HepG2 (cell line): ENCODE measurements around the gene VPS50. TPM values are rescaled to one million over a fixed set of nuclear protein-coding genes. Genes with fewer than 3 reads are reported as not detected.

Source experiments
- CAMTA2 ChIP-seq: sonication (generic); formaldehyde crosslinking; IDR thresholded peaks from 2 replicates; pipeline ENCODE4 v1.4.0; 2020; ENCODE audit warnings: mild to moderate bottlenecking, missing genetic modification reagents, borderline replicate concordance
- CBX2 ChIP-seq, 2 experiments: fragments of 200-600 bp in 1 of 2; sonication (generic); formaldehyde crosslinking in 1 of 2; IDR thresholded peaks; 2 replicates each; pipeline versions ENCODE4 v1.7.0 to v1.8.1; 2018 to 2022; ENCODE audit warnings: low read depth in 2 of 2, low read length in 1 of 2, mild to moderate bottlenecking in 1 of 2, missing genetic modification reagents in 1 of 2
- EP300 ChIP-seq, 3 experiments: sonication (generic) in 1 of 3; formaldehyde crosslinking in 1 of 3; IDR thresholded peaks; 2 replicates each; pipeline versions ENCODE4 v1.5.1 to v1.6.1; 2011 to 2020; ENCODE audit warnings: low read depth in 2 of 3, low read length in 2 of 3, borderline replicate concordance in 1 of 3, improper control_type of control experiment in 1 of 3, mild to moderate bottlenecking in 1 of 3, missing genetic modification reagents in 1 of 3, moderate library complexity in 1 of 3
- FIP1L1 ChIP-seq: fragments of 200-400 bp; formaldehyde crosslinking; IDR thresholded peaks from 2 replicates; pipeline ENCODE4 v1.6.1; 2018; ENCODE audit warnings: low read depth, mild to moderate bottlenecking, low read length, moderate library complexity, borderline replicate concordance; ENCODE audit not compliant: insufficient read depth
- GPN1 ChIP-seq: sonication (generic); formaldehyde crosslinking; IDR thresholded peaks from 2 replicates; pipeline ENCODE4 v1.5.1; 2020; ENCODE audit warnings: missing genetic modification reagents, borderline replicate concordance
- MBNL3 ChIP-seq: fragments of 250-450 bp; sonication (Bioruptor Pico); conservative IDR thresholded peaks from 2 replicates; pipeline ENCODE4 v1.8.0; 2022; ENCODE audit warnings: mild to moderate bottlenecking, inconsistent platforms
- SATB2 ChIP-seq: sonication (generic); formaldehyde crosslinking; IDR thresholded peaks from 2 replicates; pipeline ENCODE4 v1.5.0; 2020; ENCODE audit warnings: missing genetic modification reagents
- SNAPC2 ChIP-seq: sonication (generic); formaldehyde crosslinking; IDR thresholded peaks from 2 replicates; pipeline ENCODE4 v1.8.1; 2022; ENCODE audit warnings: mild to moderate bottlenecking, missing genetic modification reagents
- SP5 ChIP-seq: IDR thresholded peaks from 2 replicates; pipeline ENCODE4 v1.6.1; 2016; ENCODE audit warnings: low read depth, borderline replicate concordance
- XBP1 ChIP-seq: sonication (generic); formaldehyde crosslinking; IDR thresholded peaks from 2 replicates; pipeline ENCODE4 v1.5.0; 2020; ENCODE audit warnings: missing genetic modification reagents
- ZC3H13 ChIP-seq: sonication (generic); formaldehyde crosslinking; IDR thresholded peaks from 2 replicates; pipeline ENCODE4 v1.8.1; 2023; ENCODE audit warnings: mild to moderate bottlenecking, missing genetic modification reagents, moderate library complexity
- ZNF367 ChIP-seq: sonication (generic); formaldehyde crosslinking; IDR thresholded peaks from 2 replicates; pipeline ENCODE4 v1.4.0; 2020; ENCODE audit warnings: missing genetic modification reagents, borderline replicate concordance
- ZNF7 ChIP-seq: IDR thresholded peaks from 2 replicates; pipeline ENCODE4 v1.6.1; 2016; ENCODE audit warnings: missing biosample characterization, missing genetic modification reagents
- ZSCAN21 ChIP-seq: sonication (generic); formaldehyde crosslinking; IDR thresholded peaks from 2 replicates; pipeline ENCODE4 v1.8.0; 2022; ENCODE audit warnings: mild to moderate bottlenecking, missing genetic modification reagents, moderate library complexity, borderline replicate concordance
- polyA plus RNA-seq, 8 experiments: library from polyadenylated mRNA; depleted of rRNA in 3 of 8; stranded (reverse) in 7 of 8; unstranded in 1 of 8; fragments of >200 nt; fragmentation: Illumina TruSeq in 4 of 8; extraction: Trizol in 4 of 8; gene quantifications; 2 replicates each; pipeline versions ENCODE4 v1.2.1 to v1.2.3, GENCODE V29; 2011 to 2016; ENCODE audit warnings: low read depth in 4 of 8, missing spikeins in 1 of 8, mixed read lengths in 1 of 8; ENCODE audit not compliant: insufficient read depth in 1 of 8
- total RNA-seq, 5 experiments: library from RNA; depleted of rRNA; stranded (reverse); fragments of >200 nt; fragmentation: Illumina TruSeq; extraction: Trizol; gene quantifications; 2 replicates each; pipeline ENCODE4 v1.2.3, GENCODE V29; 2016; ENCODE audit warnings: low read depth in 1 of 5
- TF ChIP-seq, protein P1 (sequence below): fragments of 450-650 bp; IDR thresholded peaks from 2 replicates; pipeline ENCODE4 v1.6.1; 2016
- TF ChIP-seq, protein P2 (sequence below): sonication (generic); formaldehyde crosslinking; IDR thresholded peaks from 2 replicates; pipeline ENCODE4 v1.5.0; 2020; ENCODE audit warnings: mild to moderate bottlenecking, missing genetic modification reagents, borderline replicate concordance
- TF ChIP-seq, protein P3 (sequence below): sonication (generic); formaldehyde crosslinking; conservative IDR thresholded peaks from 2 replicates; pipeline ENCODE4 v1.8.0; 2022; ENCODE audit warnings: low read depth, missing genetic modification reagents
- TF ChIP-seq, protein P4 (sequence below): sonication (generic); formaldehyde crosslinking; conservative IDR thresholded peaks from 2 replicates; pipeline ENCODE4 v1.4.0; 2020; ENCODE audit warnings: missing genetic modification reagents

The VPS50 gene
- total and polyA plus RNA-seq, 2 of the 13 experiments (the other 11 are each of a cell fraction or from before 2014, with no cell fraction given) = 10.3 to 20.4 TPM

GRCh38 chr7:93231799-93232672 lies at the start of gene VPS50 (continued):
- TF ChIP-seq, protein P1, sequence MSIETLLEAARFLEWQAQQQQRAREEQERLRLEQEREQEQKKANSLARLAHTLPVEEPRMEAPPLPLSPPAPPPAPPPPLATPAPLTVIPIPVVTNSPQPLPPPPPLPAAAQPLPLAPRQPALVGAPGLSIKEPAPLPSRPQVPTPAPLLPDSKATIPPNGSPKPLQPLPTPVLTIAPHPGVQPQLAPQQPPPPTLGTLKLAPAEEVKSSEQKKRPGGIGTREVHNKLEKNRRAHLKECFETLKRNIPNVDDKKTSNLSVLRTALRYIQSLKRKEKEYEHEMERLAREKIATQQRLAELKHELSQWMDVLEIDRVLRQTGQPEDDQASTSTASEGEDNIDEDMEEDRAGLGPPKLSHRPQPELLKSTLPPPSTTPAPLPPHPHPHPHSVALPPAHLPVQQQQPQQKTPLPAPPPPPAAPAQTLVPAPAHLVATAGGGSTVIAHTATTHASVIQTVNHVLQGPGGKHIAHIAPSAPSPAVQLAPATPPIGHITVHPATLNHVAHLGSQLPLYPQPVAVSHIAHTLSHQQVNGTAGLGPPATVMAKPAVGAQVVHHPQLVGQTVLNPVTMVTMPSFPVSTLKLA = peak; percentile 65
- TF ChIP-seq EP300 (IDR thresholded peaks at IDR 0.05; ENCODE audit: low read depth in 2 of 2, low read length in 2 of 2) (peak in 1 of 2 experiments; percentile 11; a peak in 1 of 4 replicates), EP300 (CRISPR knock-in tag; IDR thresholded peaks at IDR 0.05; ENCODE audit: borderline replicate concordance) (no peak), ZC3H13 (no peak), XBP1 (no peak), MBNL3 (no peak), ZSCAN21 (no peak), SNAPC2 (CRISPR knock-in tag) (no peak), CBX2 (IDR thresholded peaks at IDR 0.05; ENCODE audit: low read depth, low read length) (no peak), CBX2 (CRISPR knock-in tag; IDR thresholded peaks at IDR 0.05; ENCODE audit: low read depth) (no peak), ZNF7 (CRISPR knock-in tag) (no peak), SATB2 (CRISPR knock-in tag) (no peak), ZNF367 (no peak), FIP1L1 (no peak), CAMTA2 (no peak), SP5 (CRISPR knock-in tag) (no peak), GPN1 (CRISPR knock-in tag) (no peak)
- TF ChIP-seq, protein P2, sequence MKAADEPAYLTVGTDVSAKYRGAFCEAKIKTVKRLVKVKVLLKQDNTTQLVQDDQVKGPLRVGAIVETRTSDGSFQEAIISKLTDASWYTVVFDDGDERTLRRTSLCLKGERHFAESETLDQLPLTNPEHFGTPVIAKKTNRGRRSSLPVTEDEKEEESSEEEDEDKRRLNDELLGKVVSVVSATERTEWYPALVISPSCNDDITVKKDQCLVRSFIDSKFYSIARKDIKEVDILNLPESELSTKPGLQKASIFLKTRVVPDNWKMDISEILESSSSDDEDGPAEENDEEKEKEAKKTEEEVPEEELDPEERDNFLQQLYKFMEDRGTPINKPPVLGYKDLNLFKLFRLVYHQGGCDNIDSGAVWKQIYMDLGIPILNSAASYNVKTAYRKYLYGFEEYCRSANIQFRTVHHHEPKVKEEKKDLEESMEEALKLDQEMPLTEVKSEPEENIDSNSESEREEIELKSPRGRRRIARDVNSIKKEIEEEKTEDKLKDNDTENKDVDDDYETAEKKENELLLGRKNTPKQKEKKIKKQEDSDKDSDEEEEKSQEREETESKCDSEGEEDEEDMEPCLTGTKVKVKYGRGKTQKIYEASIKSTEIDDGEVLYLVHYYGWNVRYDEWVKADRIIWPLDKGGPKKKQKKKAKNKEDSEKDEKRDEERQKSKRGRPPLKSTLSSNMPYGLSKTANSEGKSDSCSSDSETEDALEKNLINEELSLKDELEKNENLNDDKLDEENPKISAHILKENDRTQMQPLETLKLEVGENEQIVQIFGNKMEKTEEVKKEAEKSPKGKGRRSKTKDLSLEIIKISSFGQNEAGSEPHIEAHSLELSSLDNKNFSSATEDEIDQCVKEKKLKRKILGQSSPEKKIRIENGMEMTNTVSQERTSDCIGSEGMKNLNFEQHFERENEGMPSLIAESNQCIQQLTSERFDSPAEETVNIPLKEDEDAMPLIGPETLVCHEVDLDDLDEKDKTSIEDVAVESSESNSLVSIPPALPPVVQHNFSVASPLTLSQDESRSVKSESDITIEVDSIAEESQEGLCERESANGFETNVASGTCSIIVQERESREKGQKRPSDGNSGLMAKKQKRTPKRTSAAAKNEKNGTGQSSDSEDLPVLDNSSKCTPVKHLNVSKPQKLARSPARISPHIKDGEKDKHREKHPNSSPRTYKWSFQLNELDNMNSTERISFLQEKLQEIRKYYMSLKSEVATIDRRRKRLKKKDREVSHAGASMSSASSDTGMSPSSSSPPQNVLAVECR (CRISPR knock-in tag) = peak; percentile 96
- TF ChIP-seq, protein P3, sequence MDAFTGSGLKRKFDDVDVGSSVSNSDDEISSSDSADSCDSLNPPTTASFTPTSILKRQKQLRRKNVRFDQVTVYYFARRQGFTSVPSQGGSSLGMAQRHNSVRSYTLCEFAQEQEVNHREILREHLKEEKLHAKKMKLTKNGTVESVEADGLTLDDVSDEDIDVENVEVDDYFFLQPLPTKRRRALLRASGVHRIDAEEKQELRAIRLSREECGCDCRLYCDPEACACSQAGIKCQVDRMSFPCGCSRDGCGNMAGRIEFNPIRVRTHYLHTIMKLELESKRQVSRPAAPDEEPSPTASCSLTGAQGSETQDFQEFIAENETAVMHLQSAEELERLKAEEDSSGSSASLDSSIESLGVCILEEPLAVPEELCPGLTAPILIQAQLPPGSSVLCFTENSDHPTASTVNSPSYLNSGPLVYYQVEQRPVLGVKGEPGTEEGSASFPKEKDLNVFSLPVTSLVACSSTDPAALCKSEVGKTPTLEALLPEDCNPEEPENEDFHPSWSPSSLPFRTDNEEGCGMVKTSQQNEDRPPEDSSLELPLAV (CRISPR knock-in tag) = no peak
- TF ChIP-seq, protein P4, sequence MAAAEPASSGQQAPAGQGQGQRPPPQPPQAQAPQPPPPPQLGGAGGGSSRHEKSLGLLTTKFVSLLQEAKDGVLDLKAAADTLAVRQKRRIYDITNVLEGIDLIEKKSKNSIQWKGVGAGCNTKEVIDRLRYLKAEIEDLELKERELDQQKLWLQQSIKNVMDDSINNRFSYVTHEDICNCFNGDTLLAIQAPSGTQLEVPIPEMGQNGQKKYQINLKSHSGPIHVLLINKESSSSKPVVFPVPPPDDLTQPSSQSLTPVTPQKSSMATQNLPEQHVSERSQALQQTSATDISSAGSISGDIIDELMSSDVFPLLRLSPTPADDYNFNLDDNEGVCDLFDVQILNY (CRISPR knock-in tag) = no peak; the same call in 1 of the 2 replicates
